Stimulated activated CD4-positive, alpha-beta T cell treated with anti-CD3 and anti-CD28 coated beads, Interleukin-1b, Interleukin-23, amount 100 ng/mL, for 4 hours (primary cell): ENCODE data around the gene GRIK4.
"Not testable (repeated sequence)": the region's sequence is repeated elsewhere in the genome, so short reads cannot be mapped to it uniquely, and the experiment has no call there.

ENCODE experiments used
- DNase-seq, 2 donors: peaks; one replicate each; pipeline ENCODE4 v3.0.0-alpha.2; 2020; ENCODE audit warnings: low read depth in 2 of 2

GRIK4 gene

GRCh38 chr11:120511116-120511819 is at the start of gene GRIK4:
GRIK4 (plus strand) TSS chr11:120511748; CDS start chr11:120660319, 148,571 bp downstream.
- peak; percentile 63 to 76 for DNase-seq

- no peak for DNase-seq
Measured at GRCh38 chr11:120462825-120463224, 48.7 kb upstream of the GRIK4 start.

GRCh38 chr11:120465921-120466534 is 45.5 kb upstream of the GRIK4 start:
- no peak for DNase-seq

GRCh38 chr11:120467627-120468026 is 43.9 kb upstream of the GRIK4 start:
- no peak for DNase-seq

- DNase-seq: no peak
Measured at GRCh38 chr11:120471131-120471530, 40.4 kb upstream of the GRIK4 start.

GRCh38 chr11:120471994-120472393 is 39.6 kb upstream of the GRIK4 start:
- DNase-seq: no peak

GRCh38 chr11:120473503-120473902 is 38.0 kb upstream of the GRIK4 start:
- no peak for DNase-seq

- DNase-seq: no peak
Measured at GRCh38 chr11:120482149-120482548, 29.4 kb upstream of the GRIK4 start.

- DNase-seq: no peak
Measured at GRCh38 chr11:120484722-120485121, 26.8 kb upstream of the GRIK4 start.

- no peak for DNase-seq
Measured at GRCh38 chr11:120486138-120486537, 25.4 kb upstream of the GRIK4 start.

GRCh38 chr11:120489799-120490198 is 21.7 kb upstream of the GRIK4 start:
- no peak for DNase-seq

- DNase-seq: no peak
Measured at GRCh38 chr11:120492486-120492885, 19.1 kb upstream of the GRIK4 start.

GRCh38 chr11:120494595-120494994 is 17.0 kb upstream of the GRIK4 start:
- DNase-seq: no peak

GRCh38 chr11:120499088-120499487 is 12.5 kb upstream of the GRIK4 start:
- no peak for DNase-seq

- no peak for DNase-seq
Measured at GRCh38 chr11:120499859-120500258, 11.7 kb upstream of the GRIK4 start.

GRCh38 chr11:120500414-120501071 is 11.0 kb upstream of the GRIK4 start:
- no peak for DNase-seq

GRCh38 chr11:120501440-120501839 is 10.1 kb upstream of the GRIK4 start:
- DNase-seq: no peak

- DNase-seq: no peak
Measured at GRCh38 chr11:120501976-120502755, 9.4 kb upstream of the GRIK4 start.

GRCh38 chr11:120503529-120503928 is 8.0 kb upstream of the GRIK4 start:
- not testable (repeated sequence) for DNase-seq

- DNase-seq: no peak
Measured at GRCh38 chr11:120505801-120506425, 5.6 kb upstream of the GRIK4 start.

GRCh38 chr11:120509346-120510053 is 2.0 kb upstream of the GRIK4 start:
- no peak for DNase-seq
